A204.1 (cell line): ENCODE measurements around the gene MS4A15.

Experiments
- FAIRE-seq: peaks from 2 replicates; lab custom pipeline; 2012; peaks lifted over from hg19 to GRCh38; lab: Jason Lieb, UNC

The MS4A15 gene

DNA sequence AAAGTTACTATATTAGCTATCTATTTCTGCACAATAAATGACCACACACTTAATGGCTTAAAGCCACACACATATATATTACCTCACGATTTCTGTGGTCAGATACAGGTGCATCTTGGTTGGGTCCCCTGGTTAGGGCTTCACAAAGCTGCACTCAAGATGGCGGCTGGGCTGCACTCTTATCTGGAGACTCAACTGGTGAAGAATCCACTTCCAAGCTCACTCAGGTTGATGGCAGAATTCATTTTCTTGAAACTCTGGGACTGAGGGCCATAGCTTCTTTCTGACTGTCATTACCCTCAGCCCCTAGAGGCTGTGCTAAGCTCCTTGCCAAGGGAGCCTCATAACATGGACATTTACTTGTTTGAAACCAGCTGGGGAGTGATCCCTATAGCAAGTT lies 23.4 kb downstream of the MS4A15 start:
- no peak for FAIRE-seq

DNA sequence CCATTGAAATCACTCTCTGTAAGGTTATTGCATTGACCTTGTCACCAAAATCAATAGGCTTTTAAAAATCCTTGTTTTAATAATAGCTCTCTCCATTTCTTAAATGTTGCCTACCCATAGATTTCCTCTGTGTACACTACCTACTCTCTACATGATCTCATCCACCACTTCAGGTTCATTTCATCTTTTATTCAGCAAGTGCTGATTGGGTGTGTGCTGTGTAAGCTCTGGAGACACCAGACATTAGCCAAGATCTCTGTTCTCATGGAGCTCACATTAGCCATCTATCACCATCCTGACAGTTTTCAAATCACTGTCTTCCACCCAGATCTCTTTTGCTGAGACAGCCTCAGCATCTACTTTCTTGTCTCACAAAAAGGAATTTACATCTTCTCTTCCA lies 24.1 kb downstream of the MS4A15 start:
- no peak for FAIRE-seq

DNA sequence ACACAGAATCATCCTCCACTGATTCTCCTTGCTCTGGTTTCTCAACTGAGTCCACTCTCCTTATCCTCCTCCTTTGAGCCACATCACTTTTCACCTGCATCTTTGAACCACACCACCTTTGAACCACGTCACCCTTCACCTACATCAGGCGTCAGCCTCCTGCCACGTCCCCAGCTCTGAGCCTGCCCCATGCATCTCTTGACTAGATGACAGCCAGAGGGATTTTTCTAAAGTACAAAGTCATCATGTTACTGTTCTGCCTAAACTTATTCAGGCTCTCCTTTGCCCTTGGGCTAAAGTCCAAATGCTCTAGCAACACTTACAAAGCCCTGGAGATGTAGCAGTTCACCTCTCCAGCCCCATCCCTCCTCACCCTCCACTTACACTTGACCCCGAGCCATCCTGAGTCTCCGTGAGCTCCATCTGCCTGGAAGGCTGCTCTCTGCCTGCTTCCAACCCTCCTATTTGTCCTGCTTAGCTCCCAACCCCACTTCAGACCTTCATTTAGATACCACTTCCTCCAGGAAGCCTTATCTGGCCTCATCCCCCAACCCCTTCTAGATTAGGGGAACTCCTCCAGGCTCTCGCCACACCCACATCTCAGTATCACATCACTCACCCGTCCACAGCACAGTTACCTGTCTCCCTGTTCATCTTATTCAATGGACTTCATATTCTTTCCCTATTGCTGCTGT lies 24.8 kb downstream of the MS4A15 start:
- no peak for FAIRE-seq

DNA sequence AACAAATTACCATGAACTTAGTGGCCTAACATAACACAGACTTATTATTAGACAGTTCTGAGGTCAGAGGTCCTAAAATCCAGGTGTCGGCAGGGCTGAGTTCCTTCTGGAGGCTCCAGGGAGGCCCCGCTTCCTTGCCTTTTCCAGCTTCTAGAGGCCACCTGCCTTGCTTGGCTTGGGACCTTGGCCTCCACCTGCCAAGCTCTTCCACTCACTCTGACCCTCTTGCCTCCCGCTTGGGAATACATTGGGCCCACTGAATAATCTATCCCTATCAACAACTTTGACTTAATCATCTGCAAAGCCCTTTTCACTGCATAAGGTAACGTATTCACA lies 25.3 kb downstream of the MS4A15 start:
- no peak for FAIRE-seq

DNA sequence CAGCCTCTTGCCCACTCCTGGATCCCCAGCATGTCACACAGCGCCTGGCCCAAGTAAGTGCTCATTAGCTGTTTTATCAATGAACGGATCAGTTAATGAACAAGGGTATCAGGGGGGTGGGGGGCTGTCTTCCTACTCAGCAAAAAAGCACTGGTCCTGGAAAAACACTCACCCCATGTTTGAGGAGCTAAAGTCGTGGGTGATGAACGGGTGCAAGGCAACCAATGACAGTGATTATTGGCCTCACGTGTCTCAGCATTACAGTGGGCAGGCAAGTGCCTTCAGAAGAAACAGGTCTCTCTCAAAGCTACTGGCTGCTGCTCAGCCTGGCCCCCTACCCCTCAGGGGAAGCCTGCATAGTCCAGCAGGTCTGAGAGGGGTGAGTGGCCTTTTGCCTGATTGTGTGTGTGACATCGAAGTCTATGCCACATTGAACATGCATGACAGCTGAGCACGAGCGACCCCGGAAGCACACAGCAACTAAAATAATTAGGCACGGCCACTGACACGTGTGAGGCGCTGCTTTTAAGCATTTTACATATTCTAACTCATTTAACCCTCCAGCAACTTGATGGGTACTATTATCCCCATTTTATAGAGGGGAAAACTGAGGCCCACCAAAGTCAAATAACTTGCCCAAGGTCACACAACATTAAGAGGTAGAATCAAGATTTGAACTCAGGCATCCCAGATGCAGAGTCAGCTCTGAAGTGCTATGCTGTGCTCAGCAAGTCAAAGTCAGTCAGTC lies 25.9 kb downstream of the MS4A15 start:
- FAIRE-seq, result no peak

DNA sequence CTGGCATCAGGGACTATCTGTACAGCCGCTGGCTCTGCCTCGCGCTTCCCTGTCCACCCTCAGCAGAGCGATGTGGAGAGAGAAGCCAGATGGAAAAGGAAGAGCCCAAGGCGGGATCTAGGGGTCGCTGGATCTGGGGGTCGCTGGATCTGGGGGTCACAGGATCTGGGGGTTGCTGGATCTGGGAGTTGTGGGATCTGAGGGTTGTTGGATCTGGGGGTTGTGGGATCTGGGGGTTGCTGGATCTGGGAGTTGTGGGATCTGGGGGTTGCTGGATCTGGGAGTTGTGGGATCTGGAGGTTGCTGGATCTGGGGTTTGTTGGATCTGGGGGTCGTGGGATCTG lies 26.4 kb downstream of the MS4A15 start:
- FAIRE-seq, result no peak

DNA sequence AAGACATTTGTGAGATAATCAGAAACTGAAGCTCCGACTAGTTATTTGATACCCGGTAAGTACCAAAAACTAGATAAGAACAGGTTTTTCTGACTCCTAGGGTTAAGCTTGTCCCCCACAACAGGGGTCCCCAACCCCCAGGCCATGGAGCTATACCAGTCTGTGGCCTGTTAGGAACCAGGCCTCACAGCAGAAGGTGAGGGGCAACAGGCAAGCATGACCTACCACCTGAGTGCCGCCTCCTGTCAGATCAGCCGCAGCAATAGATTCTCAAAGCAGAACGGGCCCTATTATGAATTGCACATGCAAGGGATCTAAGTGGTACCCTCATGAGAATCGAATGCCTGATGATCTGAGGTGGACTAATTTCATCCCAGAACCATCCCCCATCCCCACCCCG lies 27.2 kb downstream of the MS4A15 start:
- FAIRE-seq, result no peak

DNA sequence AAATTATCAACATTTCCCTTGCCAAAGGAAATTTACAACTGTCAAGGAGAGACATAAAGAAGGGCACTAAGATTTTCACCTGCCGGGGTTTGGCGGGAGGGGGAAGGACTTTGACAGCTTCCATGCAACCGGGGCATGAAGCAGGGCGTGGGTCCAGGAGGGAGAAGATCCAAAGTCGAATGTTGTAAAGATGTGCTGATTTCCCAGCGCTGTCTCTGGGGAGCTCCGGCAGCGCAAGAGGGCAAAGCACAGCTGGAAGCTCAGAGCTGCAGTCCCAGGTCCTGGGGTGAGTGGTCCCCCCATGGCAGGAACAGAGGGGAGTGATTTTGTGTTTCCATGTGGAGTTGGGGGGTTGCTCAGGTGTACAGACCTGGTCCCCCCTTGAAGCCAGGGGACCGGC lies 28.5 kb downstream of the MS4A15 start, which contains the start of gene MS4A10:
Gene MS4A10, plus strand, starts transcription at position 198 of the 400 bp plus-strand sequence. CDS start 5,003 bp downstream, outside the sequence.
- FAIRE-seq, result no peak

DNA sequence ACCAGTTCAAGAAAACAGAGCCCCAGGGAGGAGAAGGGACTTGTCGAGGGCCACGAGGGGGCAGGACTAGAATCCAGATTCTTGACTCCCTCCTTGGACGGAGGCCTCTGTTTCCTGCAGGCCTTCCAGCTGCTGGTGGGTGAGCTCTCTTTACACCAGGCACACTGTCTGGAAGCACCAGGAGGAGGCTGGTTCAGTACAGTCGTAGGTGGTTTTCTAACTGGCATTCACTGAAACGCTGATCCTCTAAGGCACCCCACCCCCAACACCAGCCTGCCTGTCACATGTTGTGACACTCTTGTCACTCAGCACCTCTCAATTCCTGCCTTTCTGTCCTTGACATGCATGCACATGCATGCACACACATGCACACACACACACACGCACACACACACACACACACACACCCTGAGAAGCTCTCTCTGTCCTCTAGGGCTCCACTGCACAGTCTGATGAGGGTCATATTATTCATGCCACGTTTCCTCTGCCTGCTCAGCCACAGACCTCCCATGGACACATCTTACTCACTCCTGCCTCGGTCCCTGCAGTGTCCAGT lies 29.2 kb downstream of the MS4A15 start:
- no peak for FAIRE-seq

DNA sequence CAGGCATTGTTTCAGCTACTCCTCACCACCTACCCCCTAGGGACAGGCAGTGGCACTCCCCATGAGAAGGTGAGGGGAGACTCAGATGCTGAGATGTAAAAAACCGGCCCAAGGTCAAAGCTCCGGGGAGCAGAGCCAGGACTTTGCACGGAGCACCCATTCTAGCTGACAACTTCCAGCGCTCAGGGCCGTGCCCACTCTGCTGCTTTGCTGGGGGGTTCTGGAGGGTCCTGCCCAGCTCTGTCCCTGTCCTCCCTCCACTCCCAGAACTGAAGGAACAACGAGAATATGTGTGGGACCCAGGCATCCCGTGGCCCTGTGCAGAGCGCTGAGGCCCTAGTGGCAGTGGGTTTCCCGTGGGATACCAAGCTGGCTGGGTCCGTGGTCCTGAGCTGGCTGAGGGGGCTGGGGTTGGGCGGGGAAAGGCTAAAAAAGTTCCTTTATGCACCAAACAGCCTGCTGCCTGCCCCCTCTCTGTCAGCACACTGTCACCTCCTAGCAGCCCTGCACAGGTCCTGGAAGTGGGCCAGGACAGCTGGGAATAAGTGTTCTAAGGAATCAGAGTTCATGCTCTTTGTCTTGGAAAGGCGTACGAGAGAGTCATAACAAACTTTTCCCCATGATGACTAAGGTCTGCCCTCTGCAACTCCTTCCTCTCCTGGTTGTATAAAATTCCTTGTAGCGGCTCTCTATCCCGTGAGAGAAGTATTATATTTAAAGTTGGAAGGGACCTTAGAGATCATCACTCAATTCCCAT lies 30.3 kb downstream of the MS4A15 start:
- no peak for FAIRE-seq

DNA sequence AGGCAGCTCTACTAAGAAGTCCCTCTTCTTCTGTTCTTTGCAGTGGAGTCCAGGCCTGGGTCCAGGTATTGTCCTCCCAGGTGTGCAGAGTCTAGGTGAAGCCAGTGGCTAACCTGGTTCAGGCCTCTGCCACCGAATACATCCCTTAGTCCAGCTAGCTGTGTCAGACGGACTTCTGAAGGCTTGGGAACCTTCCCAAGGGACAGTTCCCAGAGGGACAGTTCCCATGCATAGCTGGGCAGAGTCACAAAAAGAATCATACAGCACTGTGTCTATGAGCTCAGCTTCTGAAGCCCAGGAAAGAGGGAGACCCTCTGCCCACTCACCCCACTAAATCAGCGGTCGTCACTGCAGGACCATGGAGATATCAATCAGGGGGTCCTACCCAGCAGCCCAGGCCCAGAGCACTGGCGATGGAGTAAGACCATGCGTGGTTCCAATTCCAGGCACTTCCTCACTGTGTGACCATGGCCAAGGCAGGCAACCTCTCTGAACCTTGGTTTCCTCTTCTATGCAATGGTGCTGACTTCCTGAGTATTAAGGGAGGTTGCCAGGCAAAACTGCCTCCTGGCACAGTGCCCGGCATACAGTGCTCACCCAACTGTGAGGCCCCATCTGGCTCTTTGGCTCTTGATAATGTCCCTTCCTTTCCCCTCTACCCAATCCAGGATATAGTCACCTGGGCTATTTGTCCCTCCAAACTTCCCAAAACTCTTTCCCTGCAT lies 31.9 kb downstream of the MS4A15 start:
- no peak for FAIRE-seq

DNA sequence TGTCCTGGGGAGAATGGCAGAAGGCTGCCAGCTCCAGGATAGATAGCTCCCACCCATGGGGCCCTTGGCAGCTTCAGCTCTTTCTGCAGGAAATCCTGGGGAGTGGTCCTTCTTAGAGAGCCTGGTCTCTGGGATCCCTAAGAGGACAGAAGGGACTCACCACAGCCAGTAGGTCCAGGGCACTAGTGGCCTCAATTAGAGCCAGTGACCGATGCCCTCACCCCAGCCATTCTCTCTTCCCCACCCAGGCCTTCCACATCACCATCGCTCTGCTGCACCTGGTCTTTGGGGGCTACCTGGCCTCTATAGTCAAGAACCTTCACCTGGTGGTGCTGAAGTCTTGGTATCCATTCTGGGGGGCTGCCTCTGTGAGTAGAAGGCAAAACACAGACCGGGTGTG lies 34.1 kb downstream of the MS4A15 start:
- FAIRE-seq, result no peak

DNA sequence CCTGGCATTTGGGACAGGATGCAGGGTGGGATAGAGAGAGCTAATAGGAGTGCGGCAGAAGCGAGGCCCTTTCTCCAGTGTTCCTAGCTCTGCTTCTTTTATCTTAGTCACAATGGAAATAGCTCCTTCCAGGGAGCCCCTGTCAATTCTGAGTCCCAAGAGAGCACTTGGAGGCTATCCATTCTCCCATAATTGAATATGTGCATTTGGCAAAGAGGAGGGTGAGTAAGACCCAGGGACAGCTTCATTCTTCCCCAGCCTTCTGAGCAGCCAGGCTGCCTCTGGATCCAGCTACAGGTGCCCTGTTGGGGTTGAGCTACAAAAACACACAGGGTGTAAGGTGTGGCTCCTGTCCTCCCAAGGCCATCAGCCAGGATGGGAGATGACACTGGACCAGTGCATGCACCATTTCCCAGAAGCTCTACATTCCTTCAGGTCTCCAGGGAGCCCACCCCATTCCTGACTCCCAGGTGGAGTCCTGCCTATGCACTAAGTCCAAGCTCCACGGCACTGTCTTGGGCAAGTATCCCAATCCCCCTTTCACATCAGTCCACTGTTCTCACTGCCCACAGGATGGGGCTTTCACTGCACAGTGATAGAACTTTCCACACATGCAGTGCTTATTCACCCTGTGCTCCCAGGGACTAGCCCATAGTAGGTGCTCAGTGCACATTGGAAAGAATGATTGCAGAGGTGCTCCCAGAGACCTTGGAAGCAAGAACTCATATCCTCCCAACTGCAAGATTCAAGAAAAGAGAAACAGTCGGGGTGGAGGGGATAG lies 34.7 kb downstream of the MS4A15 start:
- FAIRE-seq, result no peak

DNA sequence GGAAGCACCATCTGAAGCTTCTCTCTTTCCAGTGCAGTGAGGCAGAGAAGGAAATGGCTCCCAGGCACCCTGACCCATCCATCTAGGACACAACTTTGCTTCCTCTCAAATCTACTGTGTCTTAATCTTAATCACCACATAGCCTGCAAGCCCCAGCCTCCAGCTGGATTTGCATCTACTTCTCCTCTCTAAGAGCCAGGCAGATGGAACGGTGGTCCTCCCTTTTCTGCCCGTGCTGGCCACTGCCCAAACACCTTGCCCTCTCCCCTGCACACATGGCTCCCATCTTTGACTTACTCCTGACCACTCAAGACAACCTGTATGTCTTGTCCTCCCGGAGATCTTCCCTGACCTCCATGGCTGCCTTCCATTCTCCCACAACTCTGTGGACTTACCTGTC lies 35.9 kb downstream of the MS4A15 start:
- FAIRE-seq, result no peak

DNA sequence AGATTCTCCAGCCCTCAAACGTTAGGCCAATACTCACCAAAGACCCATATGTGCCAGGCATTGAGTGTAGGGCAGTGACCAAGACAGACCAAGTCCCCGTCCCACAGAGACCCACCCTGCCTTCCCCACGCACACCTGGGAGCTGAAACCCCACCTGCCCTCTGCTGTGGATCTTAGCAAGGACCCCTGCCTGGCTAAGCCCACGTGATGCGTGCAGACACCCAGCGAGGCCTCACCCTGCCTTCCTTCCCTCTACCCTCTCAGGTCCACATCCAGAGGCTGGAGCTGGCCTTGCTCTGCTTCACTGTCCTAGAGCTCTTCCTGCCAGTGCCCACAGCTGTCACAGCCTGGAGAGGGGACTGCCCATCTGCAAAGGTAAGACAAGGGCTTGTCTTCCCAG lies 38.6 kb downstream of the MS4A15 start:
- FAIRE-seq, result no peak

DNA sequence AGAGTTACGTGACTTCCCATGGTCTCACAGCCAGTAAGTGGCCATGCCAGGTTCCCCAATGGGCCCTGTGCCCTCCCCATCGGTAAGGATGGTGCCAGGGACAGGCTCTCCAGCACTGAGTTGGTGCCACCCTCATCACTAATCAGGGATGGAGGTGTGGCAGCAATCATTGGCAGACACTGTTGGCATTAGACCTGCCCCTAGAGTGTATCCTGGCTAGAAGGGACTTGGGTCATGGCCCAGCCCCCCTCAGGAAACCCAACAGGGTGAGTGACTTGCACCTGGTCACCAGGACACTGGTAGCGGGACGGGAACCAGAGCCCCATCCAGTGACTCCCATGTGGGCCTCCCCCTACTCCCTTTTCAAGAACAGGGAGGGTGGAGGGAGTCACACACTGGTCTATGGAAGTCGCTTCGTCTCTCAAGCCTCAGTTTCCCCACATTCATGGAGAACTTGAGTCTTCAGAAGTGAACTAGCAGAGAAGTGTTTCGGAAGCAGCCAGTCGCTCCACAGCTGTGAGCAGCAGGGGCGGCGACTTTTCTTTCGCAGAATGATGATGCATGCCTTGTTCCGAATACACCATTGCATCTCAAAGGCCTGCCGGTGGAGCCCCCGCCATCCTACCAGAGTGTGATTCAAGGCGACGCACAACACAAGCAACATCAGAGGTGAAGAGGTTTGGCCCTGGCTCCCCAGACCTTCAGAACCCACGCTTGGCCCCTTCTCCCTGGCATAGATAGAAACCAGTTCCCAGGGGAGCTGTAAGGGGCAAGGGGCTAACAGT lies 41.4 kb downstream of the MS4A15 start:
- FAIRE-seq, result no peak

DNA sequence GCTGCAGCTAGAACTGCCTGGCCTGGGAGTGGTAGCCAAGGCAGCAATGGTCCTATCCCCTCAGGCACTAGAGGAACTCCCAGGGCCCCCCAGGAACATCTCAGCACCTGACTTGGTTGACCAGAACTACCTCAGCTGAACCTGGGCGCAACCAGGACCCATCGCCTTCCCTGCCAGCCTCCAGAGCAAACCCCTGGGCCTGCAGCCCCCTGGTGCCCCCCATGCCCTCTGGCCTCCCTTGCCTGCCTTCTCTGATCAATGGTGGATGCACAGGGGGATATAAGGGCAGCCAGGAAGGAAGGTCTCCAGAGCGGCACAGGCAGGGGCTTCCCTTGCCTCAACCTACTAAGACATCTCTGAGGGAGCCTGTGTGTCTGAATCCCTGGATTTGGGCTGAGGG lies 42.0 kb downstream of the MS4A15 start:
- no peak for FAIRE-seq

DNA sequence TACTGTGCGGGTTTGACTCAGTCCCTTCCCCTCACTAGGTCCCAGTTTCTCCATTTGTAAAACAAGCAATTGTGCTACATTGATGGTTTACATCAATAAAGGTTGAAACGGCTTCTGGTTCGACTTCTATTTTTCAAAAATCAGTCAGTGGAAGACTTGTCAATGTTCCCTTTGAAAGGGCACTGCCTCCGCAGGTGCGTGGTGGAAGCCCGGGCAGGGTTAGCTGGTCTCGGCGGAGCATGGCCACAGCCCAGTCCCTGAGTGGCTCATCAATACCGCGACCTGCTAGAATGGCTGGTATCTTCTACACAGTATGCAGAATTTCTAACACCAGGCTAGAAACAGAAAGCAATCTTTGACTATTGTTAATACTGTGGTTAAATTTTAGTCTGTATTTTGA lies 44.5 kb downstream of the MS4A15 start:
- FAIRE-seq, result no peak

DNA sequence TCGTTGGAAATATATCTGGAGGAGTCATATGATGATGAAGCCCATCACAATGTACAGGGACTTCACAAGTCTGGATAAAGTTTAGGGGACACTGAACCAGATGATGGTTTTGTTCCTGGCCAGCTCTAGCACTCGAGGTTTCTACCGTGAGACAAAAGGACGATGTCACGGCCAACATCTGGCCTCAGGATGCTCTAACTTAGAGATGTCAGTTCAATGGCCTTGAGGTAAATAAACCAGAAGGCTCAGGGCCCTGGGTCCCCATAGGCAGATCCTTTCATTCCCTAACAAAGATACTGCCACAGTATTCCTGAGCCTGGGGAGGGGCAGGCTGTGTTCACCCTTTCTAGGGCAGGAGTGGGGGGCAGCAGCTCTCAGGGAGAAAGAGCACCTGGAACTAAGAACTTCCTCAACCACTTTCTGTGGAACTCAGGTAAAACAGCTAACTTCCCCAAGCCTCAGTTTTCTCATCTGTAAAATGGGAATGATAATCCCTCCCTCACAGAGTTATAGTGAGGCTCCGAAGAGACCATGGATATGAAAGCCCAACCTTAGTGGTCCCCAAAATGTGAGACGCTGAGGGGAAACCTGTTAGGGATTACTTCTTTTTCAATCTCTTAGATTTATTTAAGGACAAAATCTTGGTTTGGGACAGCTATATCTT lies 46.7 kb downstream of the MS4A15 start:
- FAIRE-seq, result no peak

DNA sequence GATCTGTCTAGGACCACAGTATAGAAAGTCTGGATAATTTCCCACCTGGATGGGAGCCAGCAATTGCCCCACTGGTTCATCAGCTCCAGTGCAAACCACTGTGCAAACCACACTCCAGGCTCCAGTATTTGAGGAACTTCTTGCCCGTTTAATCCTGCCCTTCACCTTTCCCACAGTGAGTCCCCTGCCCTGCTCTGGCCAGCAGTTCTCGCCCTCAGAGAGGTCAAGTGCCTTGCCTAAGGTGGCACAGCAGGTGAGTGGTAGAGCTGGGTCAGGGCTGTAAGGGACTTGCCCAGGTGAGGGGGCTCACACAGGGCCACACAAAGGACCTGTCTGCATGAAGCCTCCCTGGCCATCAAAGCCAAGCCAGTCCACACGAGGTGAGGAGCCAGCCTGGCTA lies 52.6 kb downstream of the MS4A15 start:
- no peak for FAIRE-seq
